Measurements from ENCODE around the gene MROH7.

- TF ChIP-seq CTCF (IDR thresholded peaks at IDR 0.05) (no peak), POLR2A (IDR thresholded peaks at IDR 0.05) (no peak), EP300 (IDR thresholded peaks at IDR 0.05) (no peak)
Observed at GRCh38 chr1:54685335-54685905, 43.8 kb downstream of the MROH7 start.
